ENCODE results near the gene DDX41. TPM values are rescaled to one million over a fixed set of nuclear protein-coding genes. Genes with fewer than 3 reads are reported as not detected.

Gene DDX41
- total and polyA plus RNA-seq, 10 of the 15 experiments (the other 5 are each of a cell fraction or from before 2014, with no cell fraction given), result 32.7 to 215 (median 93.6) TPM

DNA sequence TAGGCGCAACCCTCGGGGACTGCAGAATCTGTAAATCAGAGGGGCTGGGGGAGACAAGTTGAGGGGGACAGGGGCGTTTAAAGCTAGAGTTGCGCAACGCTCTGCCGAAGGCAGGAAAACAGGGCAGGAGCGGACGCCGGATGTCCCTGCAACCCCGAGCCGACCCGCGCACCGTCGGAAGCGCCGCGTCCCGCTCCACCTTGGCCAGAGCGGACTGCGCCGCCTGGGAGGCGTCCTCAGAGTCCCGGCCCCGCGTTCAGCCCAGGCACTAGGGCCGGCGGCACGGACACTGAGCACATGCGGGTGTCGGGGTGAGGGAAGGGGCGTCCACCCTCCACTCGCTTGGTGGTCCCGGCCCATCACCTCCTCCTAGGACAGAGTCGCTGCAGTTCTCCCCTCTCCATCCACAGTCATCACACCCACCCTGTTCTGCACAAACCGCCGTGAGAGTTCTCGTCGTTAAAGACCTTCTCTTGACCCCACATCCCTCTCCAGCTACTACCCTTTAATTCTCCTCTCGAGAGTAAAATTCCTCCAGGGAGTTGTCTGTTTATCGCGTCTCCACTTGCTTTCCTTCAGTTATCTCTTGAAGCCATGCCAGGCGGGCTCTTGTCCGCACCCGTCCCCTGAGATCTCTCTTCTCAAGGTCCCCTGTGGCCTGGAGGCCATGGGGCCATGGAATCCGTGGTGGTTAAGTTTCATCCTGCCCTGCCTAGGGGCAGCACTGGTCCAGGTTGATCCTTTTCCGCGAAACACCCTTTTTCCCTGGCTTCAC is 18.6 kb downstream of the DDX41 start (continued):
- TF ChIP-seq, protein P1, sequence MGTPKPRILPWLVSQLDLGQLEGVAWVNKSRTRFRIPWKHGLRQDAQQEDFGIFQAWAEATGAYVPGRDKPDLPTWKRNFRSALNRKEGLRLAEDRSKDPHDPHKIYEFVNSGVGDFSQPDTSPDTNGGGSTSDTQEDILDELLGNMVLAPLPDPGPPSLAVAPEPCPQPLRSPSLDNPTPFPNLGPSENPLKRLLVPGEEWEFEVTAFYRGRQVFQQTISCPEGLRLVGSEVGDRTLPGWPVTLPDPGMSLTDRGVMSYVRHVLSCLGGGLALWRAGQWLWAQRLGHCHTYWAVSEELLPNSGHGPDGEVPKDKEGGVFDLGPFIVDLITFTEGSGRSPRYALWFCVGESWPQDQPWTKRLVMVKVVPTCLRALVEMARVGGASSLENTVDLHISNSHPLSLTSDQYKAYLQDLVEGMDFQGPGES (IDR thresholded peaks at IDR 0.05), result no peak
- TF ChIP-seq ZNF274 (IDR thresholded peaks at IDR 0.05; ENCODE audit: insufficient read depth, insufficient read length) (no peak), LARP7 (IDR thresholded peaks at IDR 0.05) (peak; percentile 69), POLR2AphosphoS2 (IDR thresholded peaks at IDR 0.05; ENCODE audit: low read depth, low read length) (no peak), NRF1 (conservative IDR thresholded peaks at IDR 0.05; ENCODE audit: low read depth, low read length) (no peak), CEBPB (IDR thresholded peaks at IDR 0.05; ENCODE audit: borderline replicate concordance in 1 of 2, low read depth in 2 of 2, low read length in 2 of 2) (peak in 1 of 2 experiments; percentile 56; a peak in 1 of 4 replicates), ASH2L (IDR thresholded peaks at IDR 0.05; ENCODE audit: borderline replicate concordance, low read depth) (no peak), ZNF217 (IDR thresholded peaks at IDR 0.05) (0 out of 2 replicates have a peak, but pooled peaks have one; percentile 6), BMI1 (IDR thresholded peaks at IDR 0.05; ENCODE audit: borderline replicate concordance) (no peak), SIN3A (IDR thresholded peaks at IDR 0.05; ENCODE audit: low read depth, low read length) (no peak), SUZ12 (IDR thresholded peaks at IDR 0.05; ENCODE audit: unreplicated experiment) (no peak), HCFC1 (IDR thresholded peaks at IDR 0.05; ENCODE audit: low read length) (no peak), SMARCA5 (IDR thresholded peaks at IDR 0.05) (0 out of 2 replicates have a peak, but pooled peaks have one; percentile 19), FOS (IDR thresholded peaks at IDR 0.05; ENCODE audit: borderline replicate concordance, extremely low read depth, insufficient read length) (no peak), IKZF1 (conservative IDR thresholded peaks at IDR 0.05) (0 out of 2 replicates have a peak, but pooled peaks have one; percentile 7), SREBF1 (IDR thresholded peaks at IDR 0.05; ENCODE audit: low read length) (no peak), DPF2 (IDR thresholded peaks at IDR 0.05) (0 out of 2 replicates have a peak, but pooled peaks have one; percentile 3)
- TF ChIP-seq, protein P2, sequence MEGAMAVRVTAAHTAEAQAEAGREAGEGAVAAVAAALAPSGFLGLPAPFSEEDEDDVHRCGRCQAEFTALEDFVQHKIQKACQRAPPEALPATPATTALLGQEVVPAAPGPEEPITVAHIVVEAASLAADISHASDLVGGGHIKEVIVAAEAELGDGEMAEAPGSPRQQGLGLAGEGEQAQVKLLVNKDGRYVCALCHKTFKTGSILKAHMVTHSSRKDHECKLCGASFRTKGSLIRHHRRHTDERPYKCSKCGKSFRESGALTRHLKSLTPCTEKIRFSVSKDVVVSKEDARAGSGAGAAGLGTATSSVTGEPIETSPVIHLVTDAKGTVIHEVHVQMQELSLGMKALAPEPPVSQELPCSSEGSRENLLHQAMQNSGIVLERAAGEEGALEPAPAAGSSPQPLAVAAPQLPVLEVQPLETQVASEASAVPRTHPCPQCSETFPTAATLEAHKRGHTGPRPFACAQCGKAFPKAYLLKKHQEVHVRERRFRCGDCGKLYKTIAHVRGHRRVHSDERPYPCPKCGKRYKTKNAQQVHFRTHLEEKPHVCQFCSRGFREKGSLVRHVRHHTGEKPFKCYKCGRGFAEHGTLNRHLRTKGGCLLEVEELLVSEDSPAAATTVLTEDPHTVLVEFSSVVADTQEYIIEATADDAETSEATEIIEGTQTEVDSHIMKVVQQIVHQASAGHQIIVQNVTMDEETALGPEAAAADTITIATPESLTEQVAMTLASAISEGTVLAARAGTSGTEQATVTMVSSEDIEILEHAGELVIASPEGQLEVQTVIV (IDR thresholded peaks at IDR 0.05; ENCODE audit: borderline replicate concordance, partially characterized antibody), result no peak
- TF ChIP-seq, protein P3, sequence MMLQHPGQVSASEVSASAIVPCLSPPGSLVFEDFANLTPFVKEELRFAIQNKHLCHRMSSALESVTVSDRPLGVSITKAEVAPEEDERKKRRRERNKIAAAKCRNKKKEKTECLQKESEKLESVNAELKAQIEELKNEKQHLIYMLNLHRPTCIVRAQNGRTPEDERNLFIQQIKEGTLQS (IDR thresholded peaks at IDR 0.05; ENCODE audit: borderline replicate concordance, extremely low read depth, low read depth, low read length), result no peak
- TF ChIP-seq, protein P4, sequence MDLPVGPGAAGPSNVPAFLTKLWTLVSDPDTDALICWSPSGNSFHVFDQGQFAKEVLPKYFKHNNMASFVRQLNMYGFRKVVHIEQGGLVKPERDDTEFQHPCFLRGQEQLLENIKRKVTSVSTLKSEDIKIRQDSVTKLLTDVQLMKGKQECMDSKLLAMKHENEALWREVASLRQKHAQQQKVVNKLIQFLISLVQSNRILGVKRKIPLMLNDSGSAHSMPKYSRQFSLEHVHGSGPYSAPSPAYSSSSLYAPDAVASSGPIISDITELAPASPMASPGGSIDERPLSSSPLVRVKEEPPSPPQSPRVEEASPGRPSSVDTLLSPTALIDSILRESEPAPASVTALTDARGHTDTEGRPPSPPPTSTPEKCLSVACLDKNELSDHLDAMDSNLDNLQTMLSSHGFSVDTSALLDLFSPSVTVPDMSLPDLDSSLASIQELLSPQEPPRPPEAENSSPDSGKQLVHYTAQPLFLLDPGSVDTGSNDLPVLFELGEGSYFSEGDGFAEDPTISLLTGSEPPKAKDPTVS (IDR thresholded peaks at IDR 0.05; ENCODE audit: low read depth, low read length), result no peak
- TF ChIP-seq, protein P5, sequence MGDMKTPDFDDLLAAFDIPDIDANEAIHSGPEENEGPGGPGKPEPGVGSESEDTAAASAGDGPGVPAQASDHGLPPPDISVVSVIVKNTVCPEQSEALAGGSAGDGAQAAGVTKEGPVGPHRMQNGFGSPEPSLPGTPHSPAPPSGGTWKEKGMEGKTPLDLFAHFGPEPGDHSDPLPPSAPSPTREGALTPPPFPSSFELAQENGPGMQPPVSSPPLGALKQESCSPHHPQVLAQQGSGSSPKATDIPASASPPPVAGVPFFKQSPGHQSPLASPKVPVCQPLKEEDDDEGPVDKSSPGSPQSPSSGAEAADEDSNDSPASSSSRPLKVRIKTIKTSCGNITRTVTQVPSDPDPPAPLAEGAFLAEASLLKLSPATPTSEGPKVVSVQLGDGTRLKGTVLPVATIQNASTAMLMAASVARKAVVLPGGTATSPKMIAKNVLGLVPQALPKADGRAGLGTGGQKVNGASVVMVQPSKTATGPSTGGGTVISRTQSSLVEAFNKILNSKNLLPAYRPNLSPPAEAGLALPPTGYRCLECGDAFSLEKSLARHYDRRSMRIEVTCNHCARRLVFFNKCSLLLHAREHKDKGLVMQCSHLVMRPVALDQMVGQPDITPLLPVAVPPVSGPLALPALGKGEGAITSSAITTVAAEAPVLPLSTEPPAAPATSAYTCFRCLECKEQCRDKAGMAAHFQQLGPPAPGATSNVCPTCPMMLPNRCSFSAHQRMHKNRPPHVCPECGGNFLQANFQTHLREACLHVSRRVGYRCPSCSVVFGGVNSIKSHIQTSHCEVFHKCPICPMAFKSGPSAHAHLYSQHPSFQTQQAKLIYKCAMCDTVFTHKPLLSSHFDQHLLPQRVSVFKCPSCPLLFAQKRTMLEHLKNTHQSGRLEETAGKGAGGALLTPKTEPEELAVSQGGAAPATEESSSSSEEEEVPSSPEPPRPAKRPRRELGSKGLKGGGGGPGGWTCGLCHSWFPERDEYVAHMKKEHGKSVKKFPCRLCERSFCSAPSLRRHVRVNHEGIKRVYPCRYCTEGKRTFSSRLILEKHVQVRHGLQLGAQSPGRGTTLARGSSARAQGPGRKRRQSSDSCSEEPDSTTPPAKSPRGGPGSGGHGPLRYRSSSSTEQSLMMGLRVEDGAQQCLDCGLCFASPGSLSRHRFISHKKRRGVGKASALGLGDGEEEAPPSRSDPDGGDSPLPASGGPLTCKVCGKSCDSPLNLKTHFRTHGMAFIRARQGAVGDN (IDR thresholded peaks at IDR 0.05), result 0 out of 2 replicates have a peak, but pooled peaks have one; percentile 34

Data from GM12878 (cell line).